Neural progenitor cell (in vitro differentiated cells): Measurements from ENCODE around the gene ZFP36.

Experiments used
- CTCF ChIP-seq: fragments of 200-600 bp; sonication (generic); IDR thresholded peaks from 2 replicates; pipeline ENCODE4 v1.5.1; 2017; ENCODE audit warnings: antibody characterized with exemption, mild to moderate bottlenecking
- EZH2 ChIP-seq: fragments of 200-600 bp; sonication (generic); IDR thresholded peaks from 2 replicates; pipeline ENCODE4 v1.6.1; 2017; ENCODE audit warnings: antibody characterized with exemption, mild to moderate bottlenecking, moderate library complexity

DNA sequence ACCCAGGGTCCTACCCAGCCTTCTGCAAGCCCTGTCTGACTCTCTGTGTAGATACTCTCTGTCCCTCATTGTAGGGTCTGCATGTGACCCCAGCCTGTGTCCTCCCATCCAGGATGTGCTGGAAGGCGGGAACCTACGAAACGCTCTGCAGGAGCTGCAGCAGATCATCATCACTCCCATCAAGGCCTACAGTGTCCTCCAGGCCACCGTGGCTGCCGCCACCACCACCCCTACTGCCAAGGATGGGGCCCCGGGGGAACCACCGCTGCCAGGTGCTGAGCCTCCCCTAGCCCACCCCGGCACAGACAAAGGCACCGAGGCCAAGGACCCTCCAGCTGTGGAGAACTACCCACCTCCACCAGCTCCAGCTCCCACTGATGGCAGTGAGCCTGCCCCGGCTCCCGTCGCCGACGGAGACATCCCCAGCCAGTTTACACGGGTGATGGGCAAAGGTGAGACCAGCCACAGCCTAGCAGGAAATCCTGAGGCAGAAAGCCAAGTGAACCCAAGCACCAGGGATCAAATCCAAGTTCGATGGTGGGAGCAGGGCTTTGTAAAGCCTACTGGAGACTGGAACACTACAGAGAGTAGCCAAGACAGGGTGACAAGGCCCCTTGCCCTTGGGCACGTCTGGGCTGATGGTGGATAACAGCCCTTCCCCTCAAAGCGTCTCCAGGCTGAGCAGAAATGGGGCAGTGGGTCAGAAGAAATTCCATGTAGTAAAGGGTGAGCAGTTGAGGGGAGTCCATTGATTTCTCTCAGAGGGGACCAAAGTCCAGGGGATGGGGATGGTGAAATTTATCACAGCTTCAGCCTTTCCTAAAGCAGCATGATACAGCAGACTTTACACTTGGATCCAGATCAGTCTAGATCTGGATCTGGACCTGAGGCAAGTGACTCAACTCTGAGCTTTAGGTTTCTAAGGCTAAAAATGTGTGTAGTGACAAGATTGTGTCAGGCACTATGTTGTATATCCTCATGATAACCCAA lies 29.0 kb upstream of the ZFP36 start:
- TF ChIP-seq CTCF (no peak), EZH2 (no peak)
